ENCODE results near the gene TRIM62.

GRCh38 chr1:33177996-33178540 is 3.8 kb downstream of the TRIM62 start:
- TF ChIP-seq POLR2A (IDR thresholded peaks at IDR 0.05) (no peak), CTCF (IDR thresholded peaks at IDR 0.05) (no peak), POLR2AphosphoS5 (IDR thresholded peaks at IDR 0.05) (no peak), EP300 (IDR thresholded peaks at IDR 0.05) (no peak)

All from suprapubic skin (tissue), 4 donors.